ENCODE results near the gene TSKS.
"Not testable (repeated sequence)": the region's sequence is repeated elsewhere in the genome, so short reads cannot be mapped to it uniquely, and the experiment has no call there.

TSKS gene

GRCh38 chr19:49727217-49728030, 35.7 kb downstream of the TSKS start:
- Histone ChIP-seq H3K4me1 (ENCODE audit: control insufficient read depth in 2 of 2, insufficient read depth in 2 of 2, low read length in 2 of 2) (no peaks in the 10 kb centered on the region), H3K9ac (ENCODE audit: low read depth in 1 of 2, low read length in 2 of 2) (no peak overlapping the region), H3K27ac (ENCODE audit: low read depth in 2 of 2, low read length in 2 of 2) (no peak overlapping the region)

GRCh38 chr19:49719420-49719819, 43.7 kb downstream of the TSKS start:
- H3K36me3 ChIP-seq (ENCODE audit: control insufficient read depth in 2 of 2, insufficient read depth in 2 of 2, low read length in 2 of 2); H3K4me1 ChIP-seq (ENCODE audit: control insufficient read depth in 2 of 2, insufficient read depth in 2 of 2, low read length in 2 of 2); H3K4me3 ChIP-seq (ENCODE audit: low read length in 2 of 2); H3K27ac ChIP-seq (ENCODE audit: low read depth in 2 of 2, low read length in 2 of 2); H3K9me3 ChIP-seq (ENCODE audit: control insufficient read depth in 2 of 2, low read length in 2 of 2); H3K27me3 ChIP-seq (ENCODE audit: control insufficient read depth in 2 of 2, insufficient read depth in 2 of 2, low read length in 2 of 2); H3K9ac ChIP-seq (ENCODE audit: low read depth in 1 of 2, low read length in 2 of 2): not testable (repeated sequence)

More at GRCh38 chr19:49727217-49728030, 35.7 kb downstream of the TSKS start:
- Histone ChIP-seq H3K4me3 (ENCODE audit: low read length in 2 of 2) (no peak overlapping the region), H3K36me3 (ENCODE audit: control insufficient read depth in 2 of 2, insufficient read depth in 2 of 2, low read length in 2 of 2) (no peaks in the 10 kb centered on the region), H3K27me3 (ENCODE audit: control insufficient read depth in 2 of 2, insufficient read depth in 2 of 2, low read length in 2 of 2) (no peaks in the 10 kb centered on the region), H3K9me3 (ENCODE audit: control insufficient read depth in 2 of 2, low read length in 2 of 2) (no peaks in the 10 kb centered on the region)

GRCh38 chr19:49718991-49719390, 44.1 kb downstream of the TSKS start:
- H3K4me3 ChIP-seq (ENCODE audit: low read length in 2 of 2): no peak overlapping the region
- no peaks in the 10 kb centered on the region for H3K27me3 ChIP-seq (ENCODE audit: control insufficient read depth in 2 of 2, insufficient read depth in 2 of 2, low read length in 2 of 2)
- no peak overlapping the region for H3K27ac ChIP-seq (ENCODE audit: low read depth in 2 of 2, low read length in 2 of 2)
- no peaks in the 10 kb centered on the region for H3K36me3 ChIP-seq (ENCODE audit: control insufficient read depth in 2 of 2, insufficient read depth in 2 of 2, low read length in 2 of 2)
- H3K9me3 ChIP-seq (ENCODE audit: control insufficient read depth in 2 of 2, low read length in 2 of 2): no peaks in the 10 kb centered on the region
- no peaks in the 10 kb centered on the region for H3K4me1 ChIP-seq (ENCODE audit: control insufficient read depth in 2 of 2, insufficient read depth in 2 of 2, low read length in 2 of 2)
- H3K9ac ChIP-seq (ENCODE audit: low read depth in 1 of 2, low read length in 2 of 2): no peak overlapping the region

GRCh38 chr19:49718511-49718910, 44.6 kb downstream of the TSKS start:
- H3K9me3 ChIP-seq (ENCODE audit: control insufficient read depth in 2 of 2, low read length in 2 of 2): no peaks in the 10 kb centered on the region
- H3K27ac ChIP-seq (ENCODE audit: low read depth in 2 of 2, low read length in 2 of 2): no peak overlapping the region
- no peak overlapping the region for H3K4me3 ChIP-seq (ENCODE audit: low read length in 2 of 2)
- no peaks in the 10 kb centered on the region for H3K27me3 ChIP-seq (ENCODE audit: control insufficient read depth in 2 of 2, insufficient read depth in 2 of 2, low read length in 2 of 2)
- no peaks in the 10 kb centered on the region for H3K4me1 ChIP-seq (ENCODE audit: control insufficient read depth in 2 of 2, insufficient read depth in 2 of 2, low read length in 2 of 2)
- no peaks in the 10 kb centered on the region for H3K36me3 ChIP-seq (ENCODE audit: control insufficient read depth in 2 of 2, insufficient read depth in 2 of 2, low read length in 2 of 2)
- no peak overlapping the region for H3K9ac ChIP-seq (ENCODE audit: low read depth in 1 of 2, low read length in 2 of 2)

- H3K9me3 ChIP-seq (ENCODE audit: control insufficient read depth in 2 of 2, low read length in 2 of 2): no peaks in the 10 kb centered on the region
- no peaks in the 10 kb centered on the region for H3K4me1 ChIP-seq (ENCODE audit: control insufficient read depth in 2 of 2, insufficient read depth in 2 of 2, low read length in 2 of 2)
- no peaks in the 10 kb centered on the region for H3K36me3 ChIP-seq (ENCODE audit: control insufficient read depth in 2 of 2, insufficient read depth in 2 of 2, low read length in 2 of 2)
- no peak overlapping the region for H3K4me3 ChIP-seq (ENCODE audit: low read length in 2 of 2)
- no peak overlapping the region for H3K27ac ChIP-seq (ENCODE audit: low read depth in 2 of 2, low read length in 2 of 2)
- no peak overlapping the region for H3K9ac ChIP-seq (ENCODE audit: low read depth in 1 of 2, low read length in 2 of 2)
- H3K27me3 ChIP-seq (ENCODE audit: control insufficient read depth in 2 of 2, insufficient read depth in 2 of 2, low read length in 2 of 2): no peaks in the 10 kb centered on the region
Observed at GRCh38 chr19:49716154-49716553, 47.0 kb downstream of the TSKS start.

GRCh38 chr19:49713236-49713845, 49.8 kb downstream of the TSKS start:
- Histone ChIP-seq H3K9me3 (ENCODE audit: control insufficient read depth in 2 of 2, low read length in 2 of 2) (no peaks in the 10 kb centered on the region), H3K27me3 (ENCODE audit: control insufficient read depth in 2 of 2, insufficient read depth in 2 of 2, low read length in 2 of 2) (no peaks in the 10 kb centered on the region), H3K4me1 (ENCODE audit: control insufficient read depth in 2 of 2, insufficient read depth in 2 of 2, low read length in 2 of 2) (no peaks in the 10 kb centered on the region), H3K4me3 (ENCODE audit: low read length in 2 of 2) (no peak overlapping the region), H3K27ac (ENCODE audit: low read depth in 2 of 2, low read length in 2 of 2) (no peak overlapping the region), H3K9ac (ENCODE audit: low read depth in 1 of 2, low read length in 2 of 2) (no peak overlapping the region), H3K36me3 (ENCODE audit: control insufficient read depth in 2 of 2, insufficient read depth in 2 of 2, low read length in 2 of 2) (no peaks in the 10 kb centered on the region)

GRCh38 chr19:49712397-49712859, 50.7 kb downstream of the TSKS start:
- no peak overlapping the region for H3K9ac ChIP-seq (ENCODE audit: low read depth in 1 of 2, low read length in 2 of 2)
- H3K27ac ChIP-seq (ENCODE audit: low read depth in 2 of 2, low read length in 2 of 2): no peak overlapping the region
- no peaks in the 10 kb centered on the region for H3K27me3 ChIP-seq (ENCODE audit: control insufficient read depth in 2 of 2, insufficient read depth in 2 of 2, low read length in 2 of 2)
- H3K4me1 ChIP-seq (ENCODE audit: control insufficient read depth in 2 of 2, insufficient read depth in 2 of 2, low read length in 2 of 2): no peaks in the 10 kb centered on the region
- H3K36me3 ChIP-seq (ENCODE audit: control insufficient read depth in 2 of 2, insufficient read depth in 2 of 2, low read length in 2 of 2): no peaks in the 10 kb centered on the region
- no peaks in the 10 kb centered on the region for H3K9me3 ChIP-seq (ENCODE audit: control insufficient read depth in 2 of 2, low read length in 2 of 2)
- H3K4me3 ChIP-seq (ENCODE audit: low read length in 2 of 2): no peak overlapping the region

GRCh38 chr19:49710372-49710951, 52.6 kb downstream of the TSKS start:
- Histone ChIP-seq H3K4me1 (ENCODE audit: control insufficient read depth in 2 of 2, insufficient read depth in 2 of 2, low read length in 2 of 2) (no peaks in the 10 kb centered on the region), H3K27ac (ENCODE audit: low read depth in 2 of 2, low read length in 2 of 2) (no peak overlapping the region), H3K9me3 (ENCODE audit: control insufficient read depth in 2 of 2, low read length in 2 of 2) (no peaks in the 10 kb centered on the region), H3K27me3 (ENCODE audit: control insufficient read depth in 2 of 2, insufficient read depth in 2 of 2, low read length in 2 of 2) (no peaks in the 10 kb centered on the region), H3K9ac (ENCODE audit: low read depth in 1 of 2, low read length in 2 of 2) (no peak overlapping the region), H3K36me3 (ENCODE audit: control insufficient read depth in 2 of 2, insufficient read depth in 2 of 2, low read length in 2 of 2) (no peaks in the 10 kb centered on the region), H3K4me3 (ENCODE audit: low read length in 2 of 2) (no peak overlapping the region)

GRCh38 chr19:49705919-49706318, 57.2 kb downstream of the TSKS start:
- no peak overlapping the region for H3K4me3 ChIP-seq (ENCODE audit: low read length in 2 of 2)
- H3K9me3 ChIP-seq (ENCODE audit: control insufficient read depth in 2 of 2, low read length in 2 of 2): no peaks in the 10 kb centered on the region
- H3K27me3 ChIP-seq (ENCODE audit: control insufficient read depth in 2 of 2, insufficient read depth in 2 of 2, low read length in 2 of 2): no peaks in the 10 kb centered on the region
- no peaks in the 10 kb centered on the region for H3K36me3 ChIP-seq (ENCODE audit: control insufficient read depth in 2 of 2, insufficient read depth in 2 of 2, low read length in 2 of 2)
- no peaks in the 10 kb centered on the region for H3K4me1 ChIP-seq (ENCODE audit: control insufficient read depth in 2 of 2, insufficient read depth in 2 of 2, low read length in 2 of 2)
- no peak overlapping the region for H3K9ac ChIP-seq (ENCODE audit: low read depth in 1 of 2, low read length in 2 of 2)
- H3K27ac ChIP-seq (ENCODE audit: low read depth in 2 of 2, low read length in 2 of 2): no peak overlapping the region

- H3K9me3 ChIP-seq (ENCODE audit: control insufficient read depth in 2 of 2, low read length in 2 of 2): no peaks in the 10 kb centered on the region
- no peak overlapping the region for H3K4me3 ChIP-seq (ENCODE audit: low read length in 2 of 2)
- no peak overlapping the region for H3K27ac ChIP-seq (ENCODE audit: low read depth in 2 of 2, low read length in 2 of 2)
- H3K27me3 ChIP-seq (ENCODE audit: control insufficient read depth in 2 of 2, insufficient read depth in 2 of 2, low read length in 2 of 2): no peaks in the 10 kb centered on the region
- H3K9ac ChIP-seq (ENCODE audit: low read depth in 1 of 2, low read length in 2 of 2): no peak overlapping the region
- no peaks in the 10 kb centered on the region for H3K36me3 ChIP-seq (ENCODE audit: control insufficient read depth in 2 of 2, insufficient read depth in 2 of 2, low read length in 2 of 2)
- no peaks in the 10 kb centered on the region for H3K4me1 ChIP-seq (ENCODE audit: control insufficient read depth in 2 of 2, insufficient read depth in 2 of 2, low read length in 2 of 2)
Observed at GRCh38 chr19:49704888-49705642, 58.0 kb downstream of the TSKS start.
